ENCODE measurements around the gene GPR108.

DNA sequence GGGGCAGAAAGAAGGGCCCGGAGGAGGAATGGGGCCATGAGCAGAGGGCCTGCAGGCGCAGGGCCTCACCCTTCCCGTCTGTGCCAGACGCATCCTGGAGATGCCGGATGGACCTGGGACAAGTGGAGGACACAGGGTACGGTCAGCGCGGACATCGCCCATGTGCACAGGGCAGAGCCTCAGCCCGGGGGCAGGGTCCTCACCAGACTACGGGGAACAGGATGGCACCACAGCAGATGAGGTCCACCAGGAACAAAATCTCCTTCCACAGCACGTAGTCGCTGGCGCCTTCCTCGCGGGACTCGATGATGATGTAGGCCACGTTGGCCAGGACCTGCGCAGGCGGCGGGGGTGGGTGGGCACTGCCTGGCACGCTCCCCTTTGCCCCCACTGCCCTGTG is 5.6 kb downstream of the GPR108 start:
- TF ChIP-seq, protein P1, sequence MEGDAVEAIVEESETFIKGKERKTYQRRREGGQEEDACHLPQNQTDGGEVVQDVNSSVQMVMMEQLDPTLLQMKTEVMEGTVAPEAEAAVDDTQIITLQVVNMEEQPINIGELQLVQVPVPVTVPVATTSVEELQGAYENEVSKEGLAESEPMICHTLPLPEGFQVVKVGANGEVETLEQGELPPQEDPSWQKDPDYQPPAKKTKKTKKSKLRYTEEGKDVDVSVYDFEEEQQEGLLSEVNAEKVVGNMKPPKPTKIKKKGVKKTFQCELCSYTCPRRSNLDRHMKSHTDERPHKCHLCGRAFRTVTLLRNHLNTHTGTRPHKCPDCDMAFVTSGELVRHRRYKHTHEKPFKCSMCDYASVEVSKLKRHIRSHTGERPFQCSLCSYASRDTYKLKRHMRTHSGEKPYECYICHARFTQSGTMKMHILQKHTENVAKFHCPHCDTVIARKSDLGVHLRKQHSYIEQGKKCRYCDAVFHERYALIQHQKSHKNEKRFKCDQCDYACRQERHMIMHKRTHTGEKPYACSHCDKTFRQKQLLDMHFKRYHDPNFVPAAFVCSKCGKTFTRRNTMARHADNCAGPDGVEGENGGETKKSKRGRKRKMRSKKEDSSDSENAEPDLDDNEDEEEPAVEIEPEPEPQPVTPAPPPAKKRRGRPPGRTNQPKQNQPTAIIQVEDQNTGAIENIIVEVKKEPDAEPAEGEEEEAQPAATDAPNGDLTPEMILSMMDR (conservative IDR thresholded peaks at IDR 0.05; ENCODE audit: low read depth, low read length) = no peak
- no peak for TF ChIP-seq EZH2 (IDR thresholded peaks at IDR 0.05; ENCODE audit: borderline replicate concordance, low read depth, low read length, poor library complexity, severe bottlenecking)
